PFSK-1 (cell line): Measurements from ENCODE around the gene AATF.

ENCODE experiments used
- FOXP2 ChIP-seq: optimal IDR thresholded peaks from 2 replicates; pipeline ENCODE3; 2011; ENCODE audit warnings: borderline replicate concordance, control low read depth, inconsistent platforms; ENCODE audit not compliant: insufficient read depth; ENCODE audit errors: extremely low read length, extremely low read depth
- POLR2AphosphoS5 ChIP-seq: IDR thresholded peaks from 2 replicates; pipeline ENCODE4 v1.6.1; 2012; ENCODE audit warnings: low read depth, mild to moderate bottlenecking, control low read depth, low read length, moderate library complexity
- SIN3A ChIP-seq: IDR thresholded peaks from 2 replicates; pipeline ENCODE4 v1.6.1; 2012; ENCODE audit warnings: mild to moderate bottlenecking, low read length, moderate library complexity, borderline replicate concordance; ENCODE audit not compliant: insufficient read depth
- TAF1 ChIP-seq: IDR thresholded peaks from 2 replicates; pipeline ENCODE4 v1.6.1; 2012; ENCODE audit warnings: low read length, control low read depth, borderline replicate concordance; ENCODE audit not compliant: insufficient read depth
- TF ChIP-seq, protein P1 (sequence below), 2 experiments: IDR thresholded peaks; 2 replicates each; pipeline versions ENCODE4 v1.6.1 to v1.8.0; 2011 to 2012; ENCODE audit warnings: low read depth in 2 of 2, low read length in 2 of 2, control low read depth in 1 of 2, inconsistent platforms in 1 of 2, mild to moderate bottlenecking in 1 of 2, moderate library complexity in 1 of 2; ENCODE audit not compliant: insufficient read depth in 1 of 2

AATF gene

DNA sequence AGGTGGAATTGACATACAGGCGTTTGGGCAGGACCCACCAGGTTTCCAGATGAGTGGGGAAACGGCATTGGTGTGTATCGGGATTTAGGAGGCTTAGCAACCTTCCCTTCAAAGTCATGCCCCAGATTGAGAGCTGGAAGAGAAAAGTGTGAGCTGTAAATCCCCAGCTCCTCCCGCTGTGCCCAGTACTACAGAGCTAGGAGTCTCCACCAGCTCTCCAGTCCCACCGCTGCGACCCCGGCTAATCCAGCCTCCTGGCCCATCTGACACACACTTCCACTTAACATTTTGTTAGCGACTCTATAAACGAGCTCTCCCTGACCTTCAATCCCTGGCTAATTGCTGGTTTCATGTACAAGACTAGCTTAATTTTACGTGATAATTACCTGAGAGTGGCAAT lies 41.3 kb upstream of the AATF start:
- TF ChIP-seq, protein P1, sequence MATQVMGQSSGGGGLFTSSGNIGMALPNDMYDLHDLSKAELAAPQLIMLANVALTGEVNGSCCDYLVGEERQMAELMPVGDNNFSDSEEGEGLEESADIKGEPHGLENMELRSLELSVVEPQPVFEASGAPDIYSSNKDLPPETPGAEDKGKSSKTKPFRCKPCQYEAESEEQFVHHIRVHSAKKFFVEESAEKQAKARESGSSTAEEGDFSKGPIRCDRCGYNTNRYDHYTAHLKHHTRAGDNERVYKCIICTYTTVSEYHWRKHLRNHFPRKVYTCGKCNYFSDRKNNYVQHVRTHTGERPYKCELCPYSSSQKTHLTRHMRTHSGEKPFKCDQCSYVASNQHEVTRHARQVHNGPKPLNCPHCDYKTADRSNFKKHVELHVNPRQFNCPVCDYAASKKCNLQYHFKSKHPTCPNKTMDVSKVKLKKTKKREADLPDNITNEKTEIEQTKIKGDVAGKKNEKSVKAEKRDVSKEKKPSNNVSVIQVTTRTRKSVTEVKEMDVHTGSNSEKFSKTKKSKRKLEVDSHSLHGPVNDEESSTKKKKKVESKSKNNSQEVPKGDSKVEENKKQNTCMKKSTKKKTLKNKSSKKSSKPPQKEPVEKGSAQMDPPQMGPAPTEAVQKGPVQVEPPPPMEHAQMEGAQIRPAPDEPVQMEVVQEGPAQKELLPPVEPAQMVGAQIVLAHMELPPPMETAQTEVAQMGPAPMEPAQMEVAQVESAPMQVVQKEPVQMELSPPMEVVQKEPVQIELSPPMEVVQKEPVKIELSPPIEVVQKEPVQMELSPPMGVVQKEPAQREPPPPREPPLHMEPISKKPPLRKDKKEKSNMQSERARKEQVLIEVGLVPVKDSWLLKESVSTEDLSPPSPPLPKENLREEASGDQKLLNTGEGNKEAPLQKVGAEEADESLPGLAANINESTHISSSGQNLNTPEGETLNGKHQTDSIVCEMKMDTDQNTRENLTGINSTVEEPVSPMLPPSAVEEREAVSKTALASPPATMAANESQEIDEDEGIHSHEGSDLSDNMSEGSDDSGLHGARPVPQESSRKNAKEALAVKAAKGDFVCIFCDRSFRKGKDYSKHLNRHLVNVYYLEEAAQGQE (IDR thresholded peaks at IDR 0.05; ENCODE audit: insufficient read depth in 1 of 2, low read depth in 2 of 2, low read length in 2 of 2): no peak
- no peak for TF ChIP-seq TAF1
- no peak for TF ChIP-seq POLR2AphosphoS5
- TF ChIP-seq FOXP2: no peak
- TF ChIP-seq SIN3A: no peak

DNA sequence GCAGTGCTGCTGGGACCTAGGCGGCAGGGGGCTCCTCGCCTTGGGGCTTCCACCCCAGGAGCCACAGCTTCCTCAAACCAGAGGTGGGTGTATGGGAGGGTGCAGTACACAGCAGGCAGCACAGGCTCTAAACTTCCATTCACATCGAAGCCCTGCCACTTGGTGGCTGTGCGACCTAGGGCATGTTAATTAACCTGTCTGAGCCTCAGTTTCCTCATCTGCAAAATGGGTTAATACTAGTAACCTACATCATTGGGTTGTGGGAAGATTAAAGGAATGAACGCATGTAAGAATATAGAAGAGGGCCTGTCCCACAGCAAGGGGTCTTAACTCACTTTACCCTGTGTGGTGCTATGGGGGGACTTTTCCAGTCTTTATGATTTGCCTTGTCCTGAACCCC lies 38.2 kb upstream of the AATF start:
- TF ChIP-seq FOXP2 (no peak), TAF1 (no peak), POLR2AphosphoS5 (no peak), SIN3A (no peak)
- TF ChIP-seq, protein P1 (IDR thresholded peaks at IDR 0.05; ENCODE audit: insufficient read depth in 1 of 2, low read depth in 2 of 2, low read length in 2 of 2): no peak

DNA sequence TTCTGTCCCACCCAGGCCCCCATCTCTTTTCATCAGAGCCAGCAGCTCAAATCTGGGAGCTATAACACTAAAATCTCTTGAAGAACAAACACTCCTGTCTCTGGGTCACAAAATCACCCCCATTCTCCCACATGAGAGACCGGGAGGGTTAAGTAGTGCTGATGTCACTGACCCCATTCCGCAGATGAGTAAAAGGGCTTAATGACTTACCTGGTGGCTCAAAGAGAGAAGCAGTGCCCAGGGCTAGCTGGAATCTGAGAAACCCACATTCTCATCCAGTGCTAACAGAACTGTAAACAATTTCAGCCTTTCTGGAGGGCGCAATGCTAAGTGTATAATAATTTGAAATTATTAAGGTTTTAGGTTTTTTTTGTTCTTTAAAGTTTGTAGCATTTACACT lies 37.8 kb upstream of the AATF start:
- TF ChIP-seq POLR2AphosphoS5 (no peak), SIN3A (no peak), TAF1 (no peak), FOXP2 (no peak)
- TF ChIP-seq, protein P1 (IDR thresholded peaks at IDR 0.05; ENCODE audit: insufficient read depth in 1 of 2, low read depth in 2 of 2, low read length in 2 of 2): no peak

DNA sequence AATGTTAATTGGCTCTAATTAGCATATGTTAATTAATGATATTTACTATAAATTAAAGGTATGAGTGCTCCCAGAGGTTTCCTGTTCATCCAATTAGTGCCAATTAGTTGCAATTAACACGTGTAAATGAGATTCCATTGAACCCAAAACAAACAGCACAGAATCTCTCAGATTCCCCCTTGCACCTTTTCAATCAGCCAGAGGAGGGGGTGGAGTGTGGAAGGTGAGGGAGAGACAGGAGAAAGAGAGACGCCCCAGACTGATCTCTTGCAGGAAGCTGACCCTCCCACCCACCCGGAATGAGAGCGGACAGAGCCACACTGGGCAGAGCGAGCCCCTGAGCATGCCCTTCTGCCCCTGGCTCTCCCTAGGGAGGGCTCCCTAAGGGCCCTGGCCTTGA lies 35.6 kb upstream of the AATF start:
- TF ChIP-seq FOXP2: no peak
- TF ChIP-seq TAF1: no peak
- no peak for TF ChIP-seq SIN3A
- TF ChIP-seq, protein P1 (IDR thresholded peaks at IDR 0.05; ENCODE audit: insufficient read depth in 1 of 2, low read depth in 2 of 2, low read length in 2 of 2): no peak
- no peak for TF ChIP-seq POLR2AphosphoS5

DNA sequence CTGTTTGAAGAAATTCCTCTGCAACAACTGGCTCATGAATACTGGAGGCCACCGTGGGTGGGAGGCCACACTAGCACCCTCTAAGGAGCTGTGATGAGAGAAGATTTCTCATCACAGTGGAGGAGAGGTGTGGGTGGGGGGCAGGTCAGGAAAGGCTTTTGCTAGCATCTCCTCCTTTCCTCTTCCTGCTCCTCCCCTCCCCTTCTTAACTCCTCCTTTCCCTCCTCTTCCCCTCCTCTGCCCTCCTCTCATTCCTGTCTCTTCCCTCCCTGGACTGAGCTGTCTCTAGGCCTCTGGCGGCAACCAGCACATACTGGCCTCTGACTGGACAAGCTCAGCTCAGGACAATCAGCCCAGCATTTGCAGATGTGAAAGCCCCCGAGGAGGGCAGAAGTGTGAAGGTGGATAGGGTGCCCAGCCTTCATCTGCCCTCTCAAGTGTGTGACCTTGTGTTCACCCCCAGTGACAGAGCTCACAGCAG lies 30.5 kb upstream of the AATF start:
- no peak for TF ChIP-seq FOXP2
- TF ChIP-seq POLR2AphosphoS5: no peak
- TF ChIP-seq TAF1: no peak
- no peak for TF ChIP-seq SIN3A
- TF ChIP-seq, protein P1 (IDR thresholded peaks at IDR 0.05; ENCODE audit: insufficient read depth in 1 of 2, low read depth in 2 of 2, low read length in 2 of 2): no peak
